CD4-positive, CD25-positive, alpha-beta regulatory T cell (primary cell): Measurements from ENCODE around the gene PHLDB3. TPM values are rescaled to one million over a fixed set of nuclear protein-coding genes. Genes with fewer than 3 reads are reported as not detected.

ENCODE experiments used
- ATAC-seq, 2 donors: fragments of 150-1000 bp; cut with Tn5 transposase; one replicate each; pipeline ENCODE4 v1.10.0; 2021; ENCODE audit warnings: low read depth in 2 of 2, moderate number of reproducible peaks in 2 of 2, moderate library complexity in 1 of 2
- DNase-seq, 3 donors: peaks; one replicate each; pipeline versions ENCODE4 v3.0.0 to v3.0.0-alpha.2; 2012 to 2022; ENCODE audit warnings: mixed read lengths in 1 of 3
- H3K27ac ChIP-seq: one replicate; pipeline ENCODE4 v1.7.0; 2013; ENCODE audit warnings: mild to moderate bottlenecking, low read length; ENCODE audit not compliant: insufficient read depth, poor library complexity, severe bottlenecking
- H3K27me3 ChIP-seq: one replicate; pipeline ENCODE4 v1.7.0; 2013; ENCODE audit warnings: low read length; ENCODE audit not compliant: control insufficient read depth, insufficient read depth
- H3K36me3 ChIP-seq: one replicate; pipeline ENCODE4 v1.7.0; 2013; ENCODE audit warnings: mild to moderate bottlenecking, low read length, moderate library complexity; ENCODE audit not compliant: control insufficient read depth, insufficient read depth
- H3K4me1 ChIP-seq: 2 replicates; pipeline ENCODE4 v1.7.0; 2013; ENCODE audit warnings: mild to moderate bottlenecking, low read length; ENCODE audit not compliant: insufficient read depth, control insufficient read depth, poor library complexity, severe bottlenecking
- H3K4me3 ChIP-seq: one replicate; pipeline ENCODE4 v1.7.0; 2013; ENCODE audit warnings: low read depth, mild to moderate bottlenecking, low read length, moderate library complexity
- H3K9me3 ChIP-seq, 2 experiments: 1 replicate in 1 of 2; 2 replicates in 1 of 2; pipeline ENCODE4 v1.7.0; 2013; ENCODE audit warnings: low read length in 2 of 2, mild to moderate bottlenecking in 1 of 2, moderate library complexity in 1 of 2; ENCODE audit not compliant: control insufficient read depth in 2 of 2
- H3K27ac Mint-ChIP-seq, 3 donors: one replicate each; pipeline ENCODE4 v1.8.0; 2020 to 2022; ENCODE audit warnings: mild to moderate bottlenecking in 3 of 3, mixed read lengths in 3 of 3, moderate library complexity in 2 of 3
- H3K27me3 Mint-ChIP-seq: one replicate; pipeline ENCODE4 v1.8.0; 2022; ENCODE audit warnings: mild to moderate bottlenecking, mixed read lengths
- H3K36me3 Mint-ChIP-seq: one replicate; pipeline ENCODE4 v1.8.0; 2020; ENCODE audit warnings: mixed read lengths
- H3K4me1 Mint-ChIP-seq, 4 donors: one replicate each; pipeline ENCODE4 v1.8.0; 2020 to 2022; ENCODE audit warnings: mixed read lengths in 4 of 4, mild to moderate bottlenecking in 1 of 4
- H3K4me3 Mint-ChIP-seq, 4 donors: one replicate each; pipeline ENCODE4 v1.8.0; 2020 to 2022; ENCODE audit warnings: mild to moderate bottlenecking in 4 of 4, mixed read lengths in 4 of 4, moderate library complexity in 3 of 4
- H3K9me3 Mint-ChIP-seq, 7 donors: one replicate each; pipeline ENCODE4 v1.8.0; 2020 to 2022; ENCODE audit warnings: mixed read lengths in 7 of 7, mild to moderate bottlenecking in 3 of 7, moderate library complexity in 2 of 7
- polyA plus RNA-seq, 4 donors: library from polyadenylated mRNA; unstranded; fragments of 300-500 nt; fragmentation: Illumina TruSeq; gene quantifications; one replicate each; pipeline ENCODE4 v1.2.3, GENCODE V29; 2021
- total RNA-seq: library from RNA; stranded (reverse); gene quantifications from one replicate; pipeline ENCODE4 v1.2.3, GENCODE V29; 2022

PHLDB3 gene
- total and polyA plus RNA-seq, 5 donors from 2014 or later = 1.5 to 64.1 (median 4.2) TPM

GRCh38 chr19:43466793-43467192 lies 37.8 kb downstream of the PHLDB3 start:
- H3K36me3 Mint-ChIP-seq = no peaks in the 10 kb centered on the region
- H3K4me1 Mint-ChIP-seq = peaks cover 10 to 86% (median 30%) of the 10 kb centered on the region in 4 donors
- DNase-seq = no peak
- H3K27me3 ChIP-seq = no peaks in the 10 kb centered on the region
- H3K9me3 Mint-ChIP-seq = no peaks in the 10 kb centered on the region
- no peaks in the 10 kb centered on the region for H3K36me3 ChIP-seq
- H3K4me1 ChIP-seq = peaks cover 53% of the 10 kb centered on the region
- H3K27me3 Mint-ChIP-seq = no peaks in the 10 kb centered on the region
- peak overlapping the region in 2 of 3 donors; percentile 69 to 96 for H3K27ac Mint-ChIP-seq
- H3K4me3 Mint-ChIP-seq = peak overlapping the region in 1 of 4 donors; percentile 48
- H3K9me3 ChIP-seq = no peaks in the 10 kb centered on the region
- ATAC-seq = no peak
- no peak overlapping the region for H3K27ac ChIP-seq
- H3K4me3 ChIP-seq = no peak overlapping the region

- peak within 1 kb of the TSS in 2 of 3 donors; percentile 99 to 100 for H3K27ac Mint-ChIP-seq
- no peaks in the 10 kb centered on the region for H3K9me3 Mint-ChIP-seq
- no peak for ATAC-seq
- DNase-seq = no peak
- H3K4me3 Mint-ChIP-seq = peak within 1 kb of the TSS; percentile 92 to 96 (median 95)
- peaks cover 9% of the 10 kb centered on the region for H3K36me3 Mint-ChIP-seq
- peaks cover 13 to 82% (median 30%) of the 10 kb centered on the region in 4 donors for H3K4me1 Mint-ChIP-seq
- Histone ChIP-seq H3K27me3 (no peaks in the 10 kb centered on the region), H3K27ac (peak within 1 kb of the TSS; percentile 93), H3K9me3 (no peaks in the 10 kb centered on the region), H3K4me1 (peaks cover 48% of the 10 kb centered on the region), H3K36me3 (no peaks in the 10 kb centered on the region), H3K4me3 (peak within 1 kb of the TSS; percentile 66)
- no peaks in the 10 kb centered on the region for H3K27me3 Mint-ChIP-seq
Observed at GRCh38 chr19:43465468-43466120, 39.0 kb downstream of the PHLDB3 start, which contains the start of gene LYPD3. TSS of gene LYPD3 (minus strand) at chr19:43465608. CDS start at chr19:43465571, 37 bp downstream.

- peak overlapping the region; percentile 95 to 100 (median 99) for H3K27ac Mint-ChIP-seq
- Histone ChIP-seq H3K27me3 (no peaks in the 10 kb centered on the region), H3K27ac (peak overlapping the region; percentile 93), H3K36me3 (no peaks in the 10 kb centered on the region), H3K9me3 (no peaks in the 10 kb centered on the region), H3K4me3 (peak overlapping the region; percentile 66), H3K4me1 (peaks cover 35% of the 10 kb centered on the region)
- H3K36me3 Mint-ChIP-seq = peaks cover 10% of the 10 kb centered on the region
- DNase-seq (no peak), ATAC-seq (no peak)
- peaks cover 4% of the 10 kb centered on the region for H3K27me3 Mint-ChIP-seq
- peaks cover 15 to 70% (median 27%) of the 10 kb centered on the region in 4 donors for H3K4me1 Mint-ChIP-seq
- H3K4me3 Mint-ChIP-seq = peak overlapping the region; percentile 92 to 96 (median 95)
- H3K9me3 Mint-ChIP-seq = no peaks in the 10 kb centered on the region
Observed at GRCh38 chr19:43464134-43464775, 40.3 kb downstream of the PHLDB3 start.

GRCh38 chr19:43463381-43464133 lies 41.0 kb downstream of the PHLDB3 start:
- Histone ChIP-seq H3K4me1 (peaks cover 28% of the 10 kb centered on the region), H3K4me3 (peak overlapping the region; percentile 65), H3K9me3 (no peaks in the 10 kb centered on the region), H3K36me3 (no peaks in the 10 kb centered on the region), H3K27ac (peak overlapping the region; percentile 93), H3K27me3 (no peaks in the 10 kb centered on the region)
- H3K27ac Mint-ChIP-seq = peak overlapping the region; percentile 95 to 100 (median 99)
- no peaks in the 10 kb centered on the region for H3K9me3 Mint-ChIP-seq
- H3K4me1 Mint-ChIP-seq = peaks cover 14 to 63% (median 22%) of the 10 kb centered on the region in 4 donors
- H3K36me3 Mint-ChIP-seq = peaks cover 10% of the 10 kb centered on the region
- peak; percentile 85 to 87 for ATAC-seq
- peak; percentile 98 to 99 (median 99) for DNase-seq
- peak overlapping the region; percentile 92 to 96 (median 95) for H3K4me3 Mint-ChIP-seq
- peaks cover 4% of the 10 kb centered on the region for H3K27me3 Mint-ChIP-seq

GRCh38 chr19:43462785-43463380 lies 41.7 kb downstream of the PHLDB3 start:
- H3K4me1 Mint-ChIP-seq = peaks cover 7 to 57% (median 16%) of the 10 kb centered on the region in 4 donors
- peaks cover 4% of the 10 kb centered on the region for H3K27me3 Mint-ChIP-seq
- Histone ChIP-seq H3K9me3 (no peaks in the 10 kb centered on the region), H3K36me3 (no peaks in the 10 kb centered on the region), H3K27ac (peak overlapping the region; percentile 93), H3K27me3 (no peaks in the 10 kb centered on the region), H3K4me1 (peaks cover 21% of the 10 kb centered on the region), H3K4me3 (peak overlapping the region; percentile 65)
- DNase-seq (no peak), ATAC-seq (no peak)
- H3K4me3 Mint-ChIP-seq = peak overlapping the region; percentile 92 to 96 (median 95)
- peaks cover 10% of the 10 kb centered on the region for H3K36me3 Mint-ChIP-seq
- peak overlapping the region; percentile 52 to 100 (median 99) for H3K27ac Mint-ChIP-seq
- no peaks in the 10 kb centered on the region for H3K9me3 Mint-ChIP-seq

- Histone ChIP-seq H3K9me3 (no peaks in the 10 kb centered on the region), H3K4me3 (peak overlapping the region; percentile 65), H3K27ac (no peak overlapping the region), H3K27me3 (no peaks in the 10 kb centered on the region), H3K4me1 (peaks cover 16% of the 10 kb centered on the region), H3K36me3 (no peaks in the 10 kb centered on the region)
- peaks cover 10% of the 10 kb centered on the region for H3K36me3 Mint-ChIP-seq
- H3K4me3 Mint-ChIP-seq = peak overlapping the region in 3 of 4 donors; percentile 92 to 95 (median 95)
- peaks cover 4% of the 10 kb centered on the region for H3K27me3 Mint-ChIP-seq
- H3K27ac Mint-ChIP-seq = peak overlapping the region in 2 of 3 donors; percentile 83 to 99
- H3K4me1 Mint-ChIP-seq = peaks cover 5 to 52% (median 14%) of the 10 kb centered on the region in 4 donors
- no peak for ATAC-seq
- DNase-seq = no peak
- no peaks in the 10 kb centered on the region for H3K9me3 Mint-ChIP-seq
Observed at GRCh38 chr19:43462383-43462782, 42.2 kb downstream of the PHLDB3 start.

GRCh38 chr19:43461303-43461702 lies 43.2 kb downstream of the PHLDB3 start:
- Mint-ChIP-seq H3K4me3 (peak overlapping the region in 2 of 4 donors; percentile 50 to 69), H3K27me3 (peaks cover 4% of the 10 kb centered on the region), H3K36me3 (peaks cover 10% of the 10 kb centered on the region), H3K9me3 (no peaks in the 10 kb centered on the region), H3K27ac (peak overlapping the region in 1 of 3 donors; percentile 99), H3K4me1 (peaks cover 5 to 48% (median 11%) of the 10 kb centered on the region in 4 donors)
- Histone ChIP-seq H3K27me3 (no peaks in the 10 kb centered on the region), H3K4me3 (no peak overlapping the region), H3K36me3 (no peaks in the 10 kb centered on the region), H3K27ac (no peak overlapping the region), H3K9me3 (no peaks in the 10 kb centered on the region), H3K4me1 (peaks cover 16% of the 10 kb centered on the region)
- ATAC-seq (no peak), DNase-seq (no peak)
